MV-4-11 (cell line): Measurements from ENCODE around the gene BHLHE40.
"Not testable (repeated sequence)": the region's sequence is repeated elsewhere in the genome, so short reads cannot be mapped to it uniquely, and the experiment has no call there.

Experiments
- DNase-seq: peaks from one replicate; lab custom pipeline; 2025; lab: John Stamatoyannopoulos, UW

Gene BHLHE40

DNA sequence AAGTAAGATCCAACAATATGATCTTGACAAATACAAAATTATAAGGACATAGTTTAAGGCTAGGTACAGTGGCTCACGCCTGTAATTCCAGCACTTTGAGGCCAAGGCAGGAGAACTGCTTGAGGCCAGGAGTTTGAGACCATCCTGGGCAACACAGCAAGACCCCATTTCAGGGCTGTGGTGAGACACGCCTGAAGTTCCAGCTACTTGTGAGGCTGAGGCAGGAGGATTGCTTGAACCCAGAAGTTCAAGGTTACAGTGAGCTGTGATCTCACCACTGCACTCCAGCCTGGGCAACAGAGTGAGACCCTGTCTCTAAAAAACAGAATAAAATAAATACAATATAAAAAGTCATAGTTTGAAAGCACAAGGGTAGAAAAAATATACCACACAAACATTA is 17.4 kb upstream of the BHLHE40 start:
- DNase-seq = not testable (repeated sequence)

GRCh38 chr3:4963669-4964570 is 15.3 kb upstream of the BHLHE40 start:
- DNase-seq = no peak

GRCh38 chr3:4966006-4966405 is 13.2 kb upstream of the BHLHE40 start:
- DNase-seq = not testable (repeated sequence)

DNA sequence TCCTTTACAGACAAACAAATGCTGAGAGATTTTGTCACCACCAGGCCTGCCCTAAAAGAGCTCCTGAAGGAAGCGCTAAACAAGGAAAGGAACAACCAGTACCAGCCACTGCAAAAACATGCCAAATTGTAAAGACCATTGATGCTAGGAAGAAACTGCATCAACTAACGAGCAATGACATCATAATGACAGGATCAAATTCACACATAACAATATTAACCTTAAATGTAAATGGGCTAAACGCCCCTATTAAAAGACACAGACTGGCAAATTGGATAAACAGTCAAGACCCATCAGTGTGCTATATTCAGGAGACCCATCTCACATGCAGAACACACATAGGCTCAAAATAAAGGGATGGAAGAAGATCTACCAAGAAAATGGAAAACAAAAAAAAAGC is 11.6 kb upstream of the BHLHE40 start:
- not testable (repeated sequence) for DNase-seq

- DNase-seq = not testable (repeated sequence)
Observed at GRCh38 chr3:4971437-4971836, 7.8 kb upstream of the BHLHE40 start.

GRCh38 chr3:4971838-4972237 is 7.4 kb upstream of the BHLHE40 start:
- no peak for DNase-seq

DNA sequence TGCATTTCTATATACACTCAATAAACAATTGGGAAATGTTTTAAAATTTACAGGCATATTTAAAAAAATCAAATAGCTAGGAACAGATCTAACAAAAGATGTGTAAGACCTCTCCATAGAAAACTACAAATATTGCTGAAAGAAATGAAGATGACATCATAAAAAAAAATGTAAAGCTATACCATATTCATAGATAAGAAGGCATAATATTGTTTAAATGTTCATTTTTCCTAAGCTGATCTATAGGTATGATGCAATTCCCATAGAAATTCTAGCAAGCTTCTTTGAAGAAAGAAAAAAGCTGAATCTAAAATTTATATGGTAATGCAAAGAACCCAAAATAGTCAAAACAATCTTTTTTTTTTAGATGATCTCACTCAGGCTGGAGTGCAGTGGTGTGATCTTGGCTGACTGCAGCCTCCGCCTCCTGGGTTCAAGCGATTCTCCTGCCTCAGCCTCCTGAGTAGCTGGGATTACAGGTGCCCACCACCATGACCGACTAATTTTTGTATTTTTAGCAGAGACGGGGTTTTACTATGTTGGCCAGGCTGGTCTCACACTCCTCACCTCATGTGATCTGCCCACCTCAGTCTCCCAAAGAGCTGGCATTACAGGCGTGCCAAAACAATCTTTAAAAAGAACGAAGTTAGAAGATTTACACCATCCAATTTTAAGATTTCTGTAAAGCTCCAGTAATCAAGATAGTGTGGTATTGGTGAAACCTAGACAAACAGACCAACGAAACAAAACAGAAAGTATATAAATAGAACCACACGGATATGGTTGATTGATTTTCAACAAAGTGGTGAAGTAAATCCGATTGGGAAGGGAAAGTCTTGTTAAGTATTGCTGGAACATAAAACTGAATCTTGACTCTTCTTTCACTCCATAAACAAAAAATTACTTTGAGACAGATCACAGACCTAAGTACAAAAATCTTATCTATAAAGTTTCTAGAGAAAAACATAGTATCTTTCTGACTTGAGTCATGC is 6.3 kb upstream of the BHLHE40 start:
- DNase-seq = no peak

- no peak for DNase-seq
Observed at GRCh38 chr3:4974154-4974553, 5.1 kb upstream of the BHLHE40 start.

DNA sequence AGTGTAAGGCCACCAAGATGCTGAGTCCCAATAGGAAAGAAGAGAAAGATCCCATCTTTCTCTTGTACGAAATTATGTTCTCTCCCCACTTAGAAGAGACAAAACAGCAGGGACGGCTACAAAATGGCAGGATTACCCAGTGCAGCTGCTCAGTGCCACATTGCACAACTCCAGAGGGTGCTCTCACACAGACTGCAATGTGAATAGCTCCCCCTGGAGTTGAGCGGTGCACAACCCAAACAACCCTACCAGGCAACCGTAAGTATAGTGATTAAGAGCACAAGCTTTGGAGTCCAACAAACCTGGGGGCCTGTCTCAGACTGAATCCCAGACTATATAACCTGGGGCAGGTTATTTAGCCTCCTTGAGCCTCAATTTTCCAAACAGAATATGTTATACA is 3.1 kb upstream of the BHLHE40 start:
- DNase-seq = peak; percentile 92

DNA sequence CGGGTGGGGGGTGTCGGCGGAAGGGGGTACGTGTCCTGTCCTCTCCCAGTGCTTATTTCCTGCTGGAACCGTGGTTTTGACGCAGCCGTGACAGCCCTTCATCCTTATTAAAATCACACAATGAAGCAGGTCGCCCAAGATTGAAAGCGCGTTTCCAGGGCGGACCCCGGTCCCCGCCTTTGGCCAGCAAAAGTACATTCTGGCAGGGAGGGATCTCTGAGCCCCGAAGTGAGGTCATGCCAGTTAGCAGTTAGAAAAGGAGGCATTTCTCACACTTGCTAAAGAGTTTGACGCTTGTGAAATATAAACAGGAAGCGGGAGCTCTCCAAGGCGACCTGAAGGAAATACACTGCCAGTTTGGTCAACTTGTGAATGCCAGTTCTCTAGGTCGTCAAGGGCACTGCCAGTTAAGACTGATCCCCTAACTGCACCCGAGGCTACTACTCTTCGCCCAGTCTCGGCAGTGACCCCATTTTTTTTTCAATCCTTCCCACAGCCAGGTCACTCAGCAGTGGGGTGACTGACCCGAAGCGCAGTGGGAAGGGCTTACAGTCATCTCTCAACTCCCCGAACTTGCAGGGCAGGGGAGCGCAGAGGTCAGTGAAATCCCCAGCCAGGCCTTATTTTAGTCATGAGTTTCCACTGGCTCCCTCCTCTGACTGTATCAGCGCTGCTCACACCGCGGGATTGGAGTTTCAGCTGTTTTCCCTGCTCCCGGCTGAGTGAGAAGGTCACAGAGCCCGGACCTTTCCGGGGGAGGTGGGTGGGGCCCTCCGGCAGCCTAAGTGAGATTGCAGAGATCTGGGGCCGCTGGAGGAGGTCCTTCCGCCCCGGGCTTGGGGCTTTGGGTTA is 2.0 kb upstream of the BHLHE40 start:
- peak; percentile 94 for DNase-seq

- peak; percentile 69 for DNase-seq
Observed at GRCh38 chr3:4977853-4978203, 1.4 kb upstream of the BHLHE40 start.

- peak; percentile 89 for DNase-seq
Observed at GRCh38 chr3:4978204-4978965, 852 bp upstream of the BHLHE40 start.

DNA sequence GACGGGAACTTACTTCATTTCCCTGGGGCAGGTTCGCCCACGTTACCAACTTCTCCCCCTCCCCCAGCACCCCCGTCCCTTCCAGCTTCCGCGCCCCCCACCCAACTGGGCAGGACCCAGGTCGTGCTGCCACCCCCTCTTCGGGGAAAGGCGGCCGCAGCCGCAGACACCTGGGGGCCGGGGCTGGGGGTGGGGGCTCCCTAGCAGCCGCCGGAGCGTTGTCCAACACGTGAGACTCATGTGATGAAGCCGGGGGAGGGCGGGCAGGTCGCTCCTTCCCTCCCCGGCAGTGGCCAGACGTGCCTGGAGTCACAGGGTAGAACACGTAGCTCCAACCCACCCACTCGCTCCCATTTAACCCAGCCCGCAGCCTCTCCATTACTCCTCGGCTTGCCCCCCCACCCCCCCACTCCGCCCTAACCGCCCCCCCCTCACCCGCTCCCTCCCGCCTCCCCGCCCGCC is 240 bp upstream of the BHLHE40 start:
- peak; percentile 83 for DNase-seq

GRCh38 chr3:4980229-4981203 is 1.3 kb downstream of the BHLHE40 start:
- DNase-seq = peak; percentile 82

DNA sequence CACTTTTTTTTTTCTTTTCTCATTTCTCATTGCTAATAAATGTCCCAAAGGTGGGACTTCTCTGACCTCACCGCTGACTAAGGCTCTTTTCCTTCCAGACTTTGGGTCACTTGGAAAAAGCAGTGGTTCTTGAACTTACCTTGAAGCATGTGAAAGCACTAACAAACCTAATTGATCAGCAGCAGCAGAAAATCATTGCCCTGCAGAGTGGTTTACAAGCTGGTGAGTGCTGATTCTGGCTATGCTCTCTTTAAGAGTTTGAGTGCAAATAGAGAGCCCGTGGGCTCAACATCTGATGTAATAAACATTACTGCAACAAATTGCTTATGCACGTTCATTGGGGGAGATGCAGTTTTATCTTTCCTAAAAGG is 2.0 kb downstream of the BHLHE40 start:
- peak; percentile 17 for DNase-seq

- DNase-seq = peak; percentile 85
Observed at GRCh38 chr3:4981665-4982494, 2.6 kb downstream of the BHLHE40 start.

GRCh38 chr3:4982773-4983738 is 3.8 kb downstream of the BHLHE40 start:
- no peak for DNase-seq
